H1 (cell line): ENCODE results near the gene A3GALT2. TPM values are rescaled to one million over a fixed set of nuclear protein-coding genes. Genes with fewer than 3 reads are reported as not detected.

Experiments used
- CTCF ChIA-PET: fragments of 300-600 bp; sonication (Branson Sonifier 250); formaldehyde crosslinking; loops from one replicate; lab custom pipeline; 2021; ENCODE audit not compliant: partially characterized antibody; lab: Charles Lee
- POLR2A ChIA-PET: fragments of 300-600 bp; sonication (Branson Sonifier 250); formaldehyde crosslinking; loops from one replicate; lab custom pipeline; 2021; ENCODE audit warnings: inconsistent platforms; ENCODE audit not compliant: partially characterized antibody; lab: Charles Lee
- DNase-seq, 2 experiments: peaks; one replicate each; pipeline versions ENCODE4 v3.0.0 to v3.0.0-alpha.2; 2010 to 2022; ENCODE audit warnings: low spot score in 2 of 2, low read depth in 1 of 2, mixed read lengths in 1 of 2
- FAIRE-seq: peaks from 2 replicates; lab custom pipeline; 2011; peaks lifted over from hg19 to GRCh38; lab: Jason Lieb, UNC
- H2AFZ ChIP-seq: 2 replicates; pipeline ENCODE4 v1.8.1; 2012; ENCODE audit warnings: low read length, inconsistent platforms
- H2AK5ac ChIP-seq: 2 replicates; pipeline ENCODE4 v1.6.1; 2013; ENCODE audit warnings: low read depth, low read length
- H2BK120ac ChIP-seq: replicated peaks from 2 replicates; pipeline ENCODE3; 2013; ENCODE audit warnings: low read depth, low read length, inconsistent platforms
- H2BK12ac ChIP-seq: 2 replicates; pipeline ENCODE4 v1.6.1; 2013; ENCODE audit warnings: low read depth, low read length
- H2BK15ac ChIP-seq: 2 replicates; pipeline ENCODE4 v1.6.1; 2013; ENCODE audit warnings: low read length
- H2BK20ac ChIP-seq: 2 replicates; pipeline ENCODE4 v1.6.1; 2013; ENCODE audit warnings: low read length
- H2BK5ac ChIP-seq: 2 replicates; pipeline ENCODE4 v1.6.1; 2013; ENCODE audit warnings: low read depth, low read length
- H3K14ac ChIP-seq: 2 replicates; pipeline ENCODE4 v1.6.1; 2013; ENCODE audit warnings: inconsistent platforms; ENCODE audit not compliant: insufficient read length
- H3K18ac ChIP-seq: 2 replicates; pipeline ENCODE4 v1.6.1; 2013; ENCODE audit warnings: low read length; ENCODE audit errors: extremely low read depth
- H3K23ac ChIP-seq: 2 replicates; pipeline ENCODE4 v1.6.1; 2013; ENCODE audit warnings: inconsistent platforms; ENCODE audit not compliant: insufficient read length
- H3K23me2 ChIP-seq: 2 replicates; pipeline ENCODE4 v1.6.1; 2013; ENCODE audit warnings: low read depth, low read length
- H3K27ac ChIP-seq: 2 replicates; pipeline ENCODE4 v1.6.1; 2011; ENCODE audit warnings: low read depth, low read length, inconsistent platforms
- H3K27me3 ChIP-seq, 4 experiments: replicated peaks in 1 of 4; 1 replicate in 1 of 4; 2 replicates in 3 of 4; pipeline versions ENCODE4 v1.6.1 to v1.8.1; 2011 to 2013; ENCODE audit warnings: low read length in 3 of 4, mild to moderate bottlenecking in 3 of 4, inconsistent platforms in 2 of 4, mixed read lengths in 2 of 4, moderate library complexity in 1 of 4; ENCODE audit not compliant: control insufficient read depth in 3 of 4, insufficient read depth in 3 of 4; ENCODE audit errors: extremely low read depth in 1 of 4
- H3K36me3 ChIP-seq, 4 experiments: 2 replicates each; pipeline versions ENCODE4 v1.6.1 to v1.8.1; 2011 to 2013; ENCODE audit warnings: mild to moderate bottlenecking in 4 of 4, low read length in 3 of 4, moderate library complexity in 2 of 4, control low read depth in 1 of 4, inconsistent platforms in 1 of 4; ENCODE audit not compliant: insufficient read depth in 4 of 4, control insufficient read depth in 2 of 4
- H3K4ac ChIP-seq: replicated peaks from 2 replicates; pipeline ENCODE3; 2013; ENCODE audit warnings: low read length, low read depth, mixed read lengths, inconsistent platforms; ENCODE audit not compliant: insufficient read length
- H3K4me1 ChIP-seq, 4 experiments: replicated peaks in 1 of 4; 1 replicate in 1 of 4; 2 replicates in 3 of 4; pipeline versions ENCODE4 v1.6.1 to v1.8.1; 2011 to 2013; ENCODE audit warnings: low read length in 3 of 4, inconsistent platforms in 2 of 4, mixed read lengths in 1 of 4; ENCODE audit not compliant: insufficient read depth in 4 of 4, control insufficient read depth in 3 of 4
- H3K4me2 ChIP-seq, 2 experiments: 2 replicates each; pipeline versions ENCODE4 v1.6.1 to v1.8.1; 2011 to 2013; ENCODE audit warnings: low read depth in 2 of 2, low read length in 2 of 2, control low read depth in 1 of 2, inconsistent platforms in 1 of 2, mild to moderate bottlenecking in 1 of 2; ENCODE audit not compliant: insufficient read depth in 1 of 2
- H3K4me3 ChIP-seq, 4 experiments: fragments of 200-600, 300-600 bp in 1 of 4; sonication (generic), shearing (Covaris generic), sonication (Bioruptor Twin) in 1 of 4; 2 replicates each; pipeline versions ENCODE4 v1.5.1 to v1.8.1; 2011 to 2016; ENCODE audit warnings: low read length in 4 of 4, low read depth in 3 of 4, control low read depth in 2 of 4, inconsistent platforms in 2 of 4, mild to moderate bottlenecking in 2 of 4, mixed read lengths in 1 of 4, moderate library complexity in 1 of 4; ENCODE audit not compliant: insufficient read depth in 2 of 4; ENCODE audit errors: extremely low read depth in 1 of 4
- H3K56ac ChIP-seq: replicated peaks from 2 replicates; pipeline ENCODE3; 2013; ENCODE audit warnings: low read depth, mild to moderate bottlenecking, mixed read lengths, low read length, inconsistent platforms; ENCODE audit not compliant: insufficient read length
- H3K79me1 ChIP-seq: 2 replicates; pipeline ENCODE4 v1.6.1; 2013; ENCODE audit warnings: low read depth, low read length, control low read depth
- H3K79me2 ChIP-seq, 2 experiments: 2 replicates each; pipeline versions ENCODE4 v1.6.1 to v1.8.1; 2012 to 2013; ENCODE audit warnings: low read length in 2 of 2, mild to moderate bottlenecking in 2 of 2, inconsistent platforms in 1 of 2; ENCODE audit not compliant: insufficient read depth in 2 of 2, control insufficient read depth in 1 of 2
- H3K9ac ChIP-seq, 4 experiments: replicated peaks in 1 of 4; 1 replicate in 1 of 4; 2 replicates in 3 of 4; pipeline versions ENCODE4 v1.6.1 to v1.8.1; 2011 to 2013; ENCODE audit warnings: low read depth in 3 of 4, low read length in 3 of 4, control low read depth in 2 of 4, mild to moderate bottlenecking in 2 of 4, moderate library complexity in 2 of 4, inconsistent platforms in 1 of 4; ENCODE audit errors: extremely low read depth in 1 of 4
- H3K9me3 ChIP-seq, 2 experiments: 2 replicates each; pipeline versions ENCODE4 v1.6.1 to v1.8.1; 2012 to 2013; ENCODE audit warnings: mild to moderate bottlenecking in 2 of 2, moderate library complexity in 2 of 2, control low read depth in 1 of 2, inconsistent platforms in 1 of 2, low read depth in 1 of 2, low read length in 1 of 2, mixed read lengths in 1 of 2; ENCODE audit not compliant: insufficient read depth in 2 of 2
- H4K20me1 ChIP-seq, 2 experiments: replicated peaks in 1 of 2; 2 replicates each; pipeline versions ENCODE3 to v1.8.1; 2011 to 2013; ENCODE audit warnings: inconsistent platforms in 2 of 2, low read length in 2 of 2, mild to moderate bottlenecking in 1 of 2; ENCODE audit not compliant: insufficient read depth in 2 of 2, control insufficient read depth in 1 of 2
- H4K5ac ChIP-seq: 2 replicates; pipeline ENCODE4 v1.6.1; 2013; ENCODE audit warnings: low read length, low read depth, mixed read lengths, inconsistent platforms; ENCODE audit not compliant: insufficient read length
- H4K8ac ChIP-seq: 2 replicates; pipeline ENCODE4 v1.8.0; 2013; ENCODE audit warnings: mild to moderate bottlenecking, moderate library complexity, low read length, inconsistent platforms; ENCODE audit not compliant: insufficient read depth; ENCODE audit errors: extremely low read depth
- H4K91ac ChIP-seq: replicated peaks from 2 replicates; pipeline ENCODE3; 2013; ENCODE audit warnings: low read length, mixed read lengths, inconsistent platforms; ENCODE audit not compliant: insufficient read length
- CBX5 ChIP-seq: fragments of 300-800, 300-1000 bp; sonication (generic); IDR thresholded peaks from 2 replicates; pipeline ENCODE4 v1.7.1; 2016; ENCODE audit warnings: antibody characterized with exemption, low read length, low read depth
- CREB1 ChIP-seq: IDR thresholded peaks from 2 replicates; pipeline ENCODE4 v1.6.1; 2012; ENCODE audit warnings: inconsistent platforms
- PHF8 ChIP-seq: fragments of 200-600 bp; sonication (generic); conservative IDR thresholded peaks from 2 replicates; pipeline ENCODE4 v1.7.1; 2012; ENCODE audit warnings: low read depth, mild to moderate bottlenecking, inconsistent platforms, low read length, moderate library complexity
- RAD21 ChIP-seq, 2 experiments: IDR thresholded peaks in 1 of 2; conservative IDR thresholded peaks in 1 of 2; 2 replicates each; pipeline ENCODE4 v1.6.1; 2011; ENCODE audit warnings: low read depth in 2 of 2, low read length in 2 of 2, improper control_type of control experiment in 1 of 2, inconsistent platforms in 1 of 2, mild to moderate bottlenecking in 1 of 2, moderate library complexity in 1 of 2
- SIX5 ChIP-seq: IDR thresholded peaks from 2 replicates; pipeline ENCODE4 v1.6.1; 2011; ENCODE audit warnings: mild to moderate bottlenecking, low read depth, low read length
- WGBS, 2 experiments: shearing (Covaris generic) in 1 of 2; methylation state at CpG; one replicate each; pipeline versions ENCODE4 v1.1.6 to v1.1.7; 2013 to 2015; ENCODE audit warnings: low lambda C conversion rate in 2 of 2, mixed read lengths in 2 of 2, inconsistent platforms in 1 of 2, low coverage in 1 of 2, missing lambda C conversion rate in 1 of 2; ENCODE audit not compliant: insufficient replicate concordance in 2 of 2, insufficient coverage in 1 of 2, insufficient read length in 1 of 2; ENCODE audit errors: extremely low coverage in 1 of 2, missing lambda C conversion rate in 1 of 2; 5-methylcytosine and 5-hydroxymethylcytosine counted together
- polyA plus RNA-seq, 7 experiments: library from polyadenylated mRNA; depleted of rRNA in 3 of 7; stranded (reverse) in 5 of 7; unstranded in 2 of 7; fragments of >200 nt in 5 of 7; fragments of 200-250 nt in 2 of 7; gene quantifications; 1 replicate in 5 of 7; 2 replicates in 1 of 7; 4 replicates in 1 of 7; pipeline versions ENCODE4 v1.2.1 to v1.2.3, GENCODE V29; 2011 to 2013; ENCODE audit warnings: missing spikeins in 2 of 7, mixed read lengths in 2 of 7
- total RNA-seq: library from RNA; stranded (reverse); fragmentation: NEBNext Ultra II Directional; extraction: Animal tissue kit (Norgen Biotek cat#: 25700); gene quantifications from 2 replicates; pipeline ENCODE4 v1.2.1, GENCODE V29; 2021

The A3GALT2 gene
- total and polyA plus RNA-seq, 2 of the 8 experiments (the other 6 are each of a cell fraction or from before 2014, with no cell fraction given), result not detected

DNA sequence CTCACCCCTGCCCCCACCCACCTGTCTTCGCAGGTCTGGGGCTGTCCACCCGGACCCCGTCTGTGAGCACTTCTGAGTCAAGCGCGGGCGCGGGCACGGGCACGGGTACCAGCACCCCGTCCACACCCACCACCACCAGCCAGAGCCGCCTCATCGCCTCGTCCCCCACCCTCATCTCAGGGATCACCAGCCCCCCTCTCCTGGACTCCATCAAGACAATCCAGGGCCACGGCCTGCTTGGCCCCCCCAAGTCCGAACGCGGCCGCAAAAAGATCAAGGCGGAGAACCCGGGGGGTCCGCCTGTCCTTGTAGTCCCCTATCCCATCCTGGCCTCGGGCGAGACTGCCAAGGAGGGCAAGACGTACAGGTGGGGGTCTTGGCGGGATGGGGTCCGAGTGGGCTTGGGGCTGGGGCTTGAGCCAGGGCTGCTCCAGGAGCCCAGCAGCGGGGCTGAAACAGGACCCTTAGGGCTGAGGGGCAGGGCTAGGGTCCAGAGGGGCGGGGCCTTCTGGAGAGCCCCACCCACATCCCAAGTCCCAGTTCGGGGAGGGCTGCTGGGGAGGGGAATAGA, 40.7 kb downstream of the A3GALT2 start:
- DNase-seq (no peak), FAIRE-seq (no peak)
- Histone ChIP-seq H2AFZ (no peak overlapping the region), H3K4me1 (no peaks in the 10 kb centered on the region), H3K23me2 (no peaks in the 10 kb centered on the region), H3K36me3 (peaks cover 6 to 19% (median 11%) of the 10 kb centered on the region in 4 experiments; a peak in 7 of 8 replicates), H4K5ac (no peak overlapping the region), H3K27me3 (no peaks in the 10 kb centered on the region), H2BK15ac (no peak overlapping the region), H4K8ac (peak overlapping the region; percentile 59; the same call in 1 of the 2 replicates), H3K18ac (no peak overlapping the region), H3K4me2 (no peak overlapping the region), H3K4me3 (no peak overlapping the region), H3K23ac (no peak overlapping the region), H3K4ac (no peak overlapping the region), H2BK12ac (no peak overlapping the region), H4K91ac (no peak overlapping the region), H2BK120ac (no peak overlapping the region), H3K79me2 (no peaks in the 10 kb centered on the region), H3K14ac (no peak overlapping the region), H2BK5ac (no peak overlapping the region), H3K56ac (no peak overlapping the region), H4K20me1 (peaks cover 0 to 2% of the 10 kb centered on the region in 2 experiments), H3K9ac (no peak overlapping the region), H3K79me1 (no peaks in the 10 kb centered on the region), H3K27ac (no peak overlapping the region), H2BK20ac (no peak overlapping the region), H3K9me3 (no peaks in the 10 kb centered on the region), H2AK5ac (no peak overlapping the region)
- ChIA-PET POLR2A (no interaction called here), CTCF (interaction anchor here (1.8 kb wide), 1 partner anchor 18 kb away, joined by 7 read pairs; no protein-coding TSS in a partner anchor)
- no peak for TF ChIP-seq RAD21 (IDR thresholded peaks at IDR 0.05 in 1 of 2, conservative IDR thresholded peaks at IDR 0.05 in 1 of 2; ENCODE audit: low read depth in 2 of 2, low read length in 2 of 2)
- TF ChIP-seq CBX5, result no peak
- no peak for TF ChIP-seq PHF8
- TF ChIP-seq SIX5, result no peak
- no peak for TF ChIP-seq CREB1
- 93% methylated on average over 26 of the region's 29 CpGs; no CpG with 5 or more reads in 1 of the 2 experiments for WGBS, 2 experiments
